Epithelial cell of prostate (primary cell): ENCODE data around the gene RLN3.

Experiments used
- DNase-seq: peaks from one replicate; pipeline ENCODE4 v3.0.0-alpha.2; 2011; ENCODE audit warnings: low read depth, low spot score
- H3K27ac ChIP-seq: fragments of 450-650 bp; 2 replicates; pipeline ENCODE4 v1.5.1; 2017; ENCODE audit warnings: mild to moderate bottlenecking

RLN3 gene

GRCh38 chr19:14027856-14028450, at the start of gene RLN3:
Gene RLN3, plus strand, starts transcription at chr19:14028148. Its CDS starts 57 bp downstream, at chr19:14028205.
- no peak within 1 kb of the TSS for H3K27ac ChIP-seq
- DNase-seq, result no peak

GRCh38 chr19:13978351-13979243, 49.4 kb upstream of the RLN3 start:
- no peak for DNase-seq
- no peak overlapping the region for H3K27ac ChIP-seq

GRCh38 chr19:13979244-13979615, 48.7 kb upstream of the RLN3 start:
- no peak for DNase-seq
- H3K27ac ChIP-seq, result no peak overlapping the region

GRCh38 chr19:13979686-13980085, 48.3 kb upstream of the RLN3 start:
- H3K27ac ChIP-seq, result no peak overlapping the region
- no peak for DNase-seq

GRCh38 chr19:13980340-13980739, 47.6 kb upstream of the RLN3 start:
- DNase-seq, result no peak
- H3K27ac ChIP-seq, result no peak overlapping the region

- H3K27ac ChIP-seq, result no peak overlapping the region
- DNase-seq, result no peak
Measured at GRCh38 chr19:13981021-13981420, 46.9 kb upstream of the RLN3 start.

GRCh38 chr19:13981467-13981866, 46.5 kb upstream of the RLN3 start:
- no peak overlapping the region for H3K27ac ChIP-seq
- no peak for DNase-seq

GRCh38 chr19:13981988-13982501, 45.9 kb upstream of the RLN3 start:
- no peak for DNase-seq
- no peak overlapping the region for H3K27ac ChIP-seq

GRCh38 chr19:13982773-13983172, 45.2 kb upstream of the RLN3 start:
- no peak overlapping the region for H3K27ac ChIP-seq
- no peak for DNase-seq

GRCh38 chr19:13983213-13983889, 44.6 kb upstream of the RLN3 start:
- H3K27ac ChIP-seq, result no peak overlapping the region
- no peak for DNase-seq

- H3K27ac ChIP-seq, result no peak overlapping the region
Measured at GRCh38 chr19:13984186-13984585, 43.8 kb upstream of the RLN3 start.

GRCh38 chr19:13984875-13985741, 42.8 kb upstream of the RLN3 start:
- DNase-seq, result no peak
- H3K27ac ChIP-seq, result no peak overlapping the region

More at GRCh38 chr19:13984186-13984585, 43.8 kb upstream of the RLN3 start:
- DNase-seq, result no peak

- no peak for DNase-seq
- no peak overlapping the region for H3K27ac ChIP-seq
Measured at GRCh38 chr19:13985771-13986347, 42.1 kb upstream of the RLN3 start.

GRCh38 chr19:13986348-13986904, 41.5 kb upstream of the RLN3 start:
- DNase-seq, result no peak
- H3K27ac ChIP-seq, result no peak overlapping the region

GRCh38 chr19:13987101-13987890, 40.7 kb upstream of the RLN3 start:
- H3K27ac ChIP-seq, result no peak overlapping the region
- no peak for DNase-seq

- DNase-seq, result no peak
- H3K27ac ChIP-seq, result no peak overlapping the region
Measured at GRCh38 chr19:13989487-13989886, 38.5 kb upstream of the RLN3 start.

- no peak for DNase-seq
- no peak overlapping the region for H3K27ac ChIP-seq
Measured at GRCh38 chr19:13990085-13990484, 37.9 kb upstream of the RLN3 start.

- no peak for DNase-seq
- no peak overlapping the region for H3K27ac ChIP-seq
Measured at GRCh38 chr19:13992025-13992424, 35.9 kb upstream of the RLN3 start.
